Measurements from ENCODE around the gene CCDC97.

CCDC97 gene

GRCh38 chr19:41298348-41298964 lies 11.5 kb upstream of the CCDC97 start:
- peak; percentile 84 for DNase-seq (ENCODE audit: low spot score)

- DNase-seq (ENCODE audit: low spot score) = no peak
Observed at GRCh38 chr19:41299046-41299754, 10.8 kb upstream of the CCDC97 start.

- DNase-seq (ENCODE audit: low spot score) = peak; percentile 72
Observed at GRCh38 chr19:41299755-41300089, 10.2 kb upstream of the CCDC97 start.

GRCh38 chr19:41300555-41300954 lies 9.4 kb upstream of the CCDC97 start:
- DNase-seq (ENCODE audit: low spot score) = no peak

- DNase-seq (ENCODE audit: low spot score) = peak; percentile 73
Observed at GRCh38 chr19:41302624-41303351, 7.2 kb upstream of the CCDC97 start.

GRCh38 chr19:41303954-41304353 lies 6.0 kb upstream of the CCDC97 start:
- no peak for DNase-seq (ENCODE audit: low spot score)

GRCh38 chr19:41304706-41305483 lies 5.1 kb upstream of the CCDC97 start:
- no peak for DNase-seq (ENCODE audit: low spot score)

GRCh38 chr19:41305927-41306793 lies 3.8 kb upstream of the CCDC97 start:
- no peak for DNase-seq (ENCODE audit: low spot score)

GRCh38 chr19:41307090-41307875 lies 2.7 kb upstream of the CCDC97 start:
- DNase-seq (ENCODE audit: low spot score) = peak; percentile 76

- no peak for DNase-seq (ENCODE audit: low spot score)
Observed at GRCh38 chr19:41307954-41308449, 2.0 kb upstream of the CCDC97 start.

GRCh38 chr19:41308450-41309179 lies 1.4 kb upstream of the CCDC97 start:
- DNase-seq (ENCODE audit: low spot score) = peak; percentile 94

GRCh38 chr19:41309180-41310032 lies 566 bp upstream of the CCDC97 start:
- no peak for DNase-seq (ENCODE audit: low spot score)

GRCh38 chr19:41311072-41311471 lies 1.1 kb downstream of the CCDC97 start:
- DNase-seq (ENCODE audit: low spot score) = no peak

GRCh38 chr19:41311613-41312012 lies 1.6 kb downstream of the CCDC97 start:
- DNase-seq (ENCODE audit: low spot score) = no peak

GRCh38 chr19:41316306-41316920 lies 6.4 kb downstream of the CCDC97 start:
- no peak for DNase-seq (ENCODE audit: low spot score)

GRCh38 chr19:41318696-41319499 lies 8.9 kb downstream of the CCDC97 start:
- DNase-seq (ENCODE audit: low spot score) = no peak

- DNase-seq (ENCODE audit: low spot score) = no peak
Observed at GRCh38 chr19:41319500-41320184, 9.7 kb downstream of the CCDC97 start.
